ENCODE results near the gene CRADD. TPM values are rescaled to one million over a fixed set of nuclear protein-coding genes. Genes with fewer than 3 reads are reported as not detected.

The CRADD gene
- total and polyA plus RNA-seq, 2 of the 4 experiments (the other 2 are of a cell fraction) = 11.1 to 14.0 TPM

DNA sequence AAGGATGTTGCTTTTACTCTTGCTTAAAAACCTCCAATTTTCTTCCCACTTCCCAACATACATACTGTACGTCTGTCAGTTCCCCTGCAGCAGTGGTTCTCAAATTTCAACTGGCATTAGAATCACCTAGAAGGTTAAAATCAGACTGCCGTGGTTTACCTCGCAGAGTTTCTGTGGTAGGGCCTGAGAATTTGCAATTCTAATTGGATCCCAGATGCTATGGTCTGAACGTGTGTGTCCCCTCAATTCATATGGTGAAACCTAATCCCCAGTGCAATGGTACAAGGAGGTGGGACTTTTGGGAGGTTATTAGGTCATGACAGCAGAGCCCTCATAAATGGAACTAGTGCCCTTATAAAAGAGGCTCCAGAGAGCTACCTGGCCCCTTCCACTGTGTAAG lies 226.9 kb downstream of the CRADD start:
- CTCF ChIA-PET = no interaction called here
- in situ Hi-C loops (cut with MboI; ENCODE audit: low sequenced_read_pairs) = no loop called here
- BruUV-seq (replicated peaks) = no TSS peak

More for the DNA sequence above, 226.9 kb downstream of the CRADD start:
- Histone ChIP-seq H3K4ac (ENCODE audit: low read depth, low read length) (no peak overlapping the region), H3K18ac (ENCODE audit: low read depth, low read length) (no peak overlapping the region), H4K8ac (ENCODE audit: low read depth in 2 of 2, low read length in 2 of 2) (no peak overlapping the region), H4K91ac (ENCODE audit: insufficient read depth, low read depth, low read length) (no peak overlapping the region), H3K4me1 (ENCODE audit: control insufficient read depth, insufficient read depth, low read length) (0 out of 2 replicates have a peak, but pooled peaks cover 1% of the 10 kb centered on the region), H3K27ac (ENCODE audit: insufficient read depth, low read length) (no peak overlapping the region), H4K20me1 (ENCODE audit: insufficient read depth, low read length) (no peaks in the 10 kb centered on the region), H3K27me3 (ENCODE audit: control insufficient read depth, insufficient read depth, low read length) (no peaks in the 10 kb centered on the region), H2BK120ac (ENCODE audit: low read depth, low read length) (no peak overlapping the region), H2AK9ac (replicated peaks; ENCODE audit: low read depth, low read length, poor library complexity) (no peak overlapping the region), H3K36me3 (ENCODE audit: control insufficient read depth, insufficient read depth, low read length) (no peaks in the 10 kb centered on the region), H2BK20ac (ENCODE audit: low read depth, low read length) (no peak overlapping the region), H3K9me1 (ENCODE audit: insufficient read depth, low read length) (no peaks in the 10 kb centered on the region), H3K9me3 (ENCODE audit: control insufficient read depth, insufficient read depth, low read length) (no peaks in the 10 kb centered on the region), H2BK15ac (ENCODE audit: low read depth, low read length) (no peak overlapping the region), H3K56ac (ENCODE audit: extremely low read depth, insufficient read depth, low read length) (no peak overlapping the region), H3K79me1 (ENCODE audit: low read depth in 1 of 2, low read length in 2 of 2) (no peaks in the 10 kb centered on the region), H2AFZ (replicated peaks; ENCODE audit: low read length, poor library complexity) (no peak overlapping the region), H2BK5ac (ENCODE audit: low read depth, low read length, poor library complexity, severe bottlenecking) (no peak overlapping the region), H3K4me3 (ENCODE audit: insufficient read depth, low read depth, low read length) (no peak overlapping the region), H3K9ac (ENCODE audit: low read depth, low read length) (no peak overlapping the region), H3K14ac (replicated peaks; ENCODE audit: low read depth, low read length) (no peak overlapping the region), H3K23ac (ENCODE audit: low read depth, low read length) (no peak overlapping the region), H2AK5ac (ENCODE audit: low read depth, low read length) (no peak overlapping the region), H3K4me2 (ENCODE audit: low read depth, low read length) (no peak overlapping the region), H4K5ac (ENCODE audit: low read depth, low read length) (no peak overlapping the region)
- intact Hi-C loops (cut with micrococcal nuclease) = no loop called here
- dilution Hi-C loops (cut with HindIII; ENCODE audit: low sequenced_read_pairs, unreplicated experiment) = no loop called here
- WGBS, 2 experiments (ENCODE audit: extremely low coverage in 2 of 2, insufficient read length in 1 of 2) = no CpG with 5 or more reads among the region's 4 CpGs
- TF ChIP-seq CEBPB (IDR thresholded peaks at IDR 0.05; ENCODE audit: low read depth, low read length) = no peak
- TF ChIP-seq POLR2A (IDR thresholded peaks at IDR 0.05; ENCODE audit: low read depth, low read length) = no peak
- TF ChIP-seq RCOR1 (IDR thresholded peaks at IDR 0.05; ENCODE audit: insufficient replicate concordance, low read length) = no peak
- TF ChIP-seq MAZ (IDR thresholded peaks at IDR 0.05; ENCODE audit: borderline replicate concordance, low read depth, low read length) = no peak
- DNase-seq = no peak
- POLR2A ChIA-PET (ENCODE audit: unreplicated experiment) = no interaction called here
- no peak for ATAC-seq (ENCODE audit: low read depth)

Measured in IMR-90 (cell line).